ENCODE measurements around the gene GPR137C. TPM values are rescaled to one million over a fixed set of nuclear protein-coding genes. Genes with fewer than 3 reads are reported as not detected.

Gene GPR137C
- total RNA-seq, 1 experiment from 2014 or later, result 2.7 TPM

DNA sequence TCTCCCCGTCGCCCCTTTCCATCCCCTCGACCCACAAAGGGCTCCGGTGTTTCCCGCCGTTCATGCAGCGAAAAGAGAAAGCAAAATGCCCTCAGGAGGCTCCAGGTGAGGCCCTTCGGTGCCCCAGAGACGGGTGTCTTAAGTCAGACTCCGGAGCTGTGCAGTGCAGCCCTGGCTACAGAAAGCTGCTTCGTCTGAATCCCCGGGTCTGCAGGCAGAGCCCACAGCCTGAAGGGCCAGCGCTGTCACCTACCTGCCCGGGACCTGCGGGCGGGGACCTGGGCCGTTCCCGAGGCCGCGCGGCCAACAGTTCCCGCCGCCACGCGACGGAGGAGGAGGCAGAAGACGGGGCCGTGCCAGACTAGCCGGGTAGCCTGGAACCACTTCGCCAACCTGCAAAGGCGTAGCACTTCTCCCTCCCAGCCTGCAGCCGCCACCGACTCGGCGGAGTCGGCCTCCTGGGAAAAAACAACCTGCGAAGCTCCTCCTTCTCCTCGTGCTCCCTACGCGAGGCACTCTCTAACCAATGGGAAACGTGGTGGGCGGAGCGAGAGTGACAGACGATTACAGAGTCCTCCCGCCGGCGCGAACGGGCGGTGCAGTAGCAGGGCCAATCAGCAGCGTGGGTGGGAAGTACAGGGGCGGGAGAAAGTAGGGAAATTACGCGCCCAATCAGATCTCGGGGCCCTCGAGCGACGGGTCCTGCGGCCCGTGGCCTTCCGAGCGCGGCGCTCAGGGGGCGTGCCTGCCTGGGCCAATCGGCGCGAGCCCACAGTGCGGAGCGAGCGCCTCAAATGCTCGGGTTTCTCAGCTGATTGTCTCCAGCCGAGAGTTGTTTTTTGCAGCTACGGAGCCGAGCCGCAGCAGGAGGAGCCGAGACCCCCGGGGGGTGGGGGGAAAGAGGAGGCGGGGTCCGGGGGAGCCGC lies at the start of gene GPR137C, which contains the start of gene TXNDC16 (continued):
- TF ChIP-seq RELA (CRISPR knock-in tag; IDR thresholded peaks at IDR 0.05; ENCODE audit: borderline replicate concordance), result no peak
- TF ChIP-seq SMAD4 (CRISPR knock-in tag; IDR thresholded peaks at IDR 0.05), result no peak
- TF ChIP-seq IRF2 (CRISPR knock-in tag; IDR thresholded peaks at IDR 0.05; ENCODE audit: borderline replicate concordance, low read depth), result no peak
- peak; percentile 83 for TF ChIP-seq SMAD3 (CRISPR knock-in tag; IDR thresholded peaks at IDR 0.05; ENCODE audit: borderline replicate concordance)
- TF ChIP-seq JUN (CRISPR knock-in tag; IDR thresholded peaks at IDR 0.05), result no peak
- TF ChIP-seq, protein P1, sequence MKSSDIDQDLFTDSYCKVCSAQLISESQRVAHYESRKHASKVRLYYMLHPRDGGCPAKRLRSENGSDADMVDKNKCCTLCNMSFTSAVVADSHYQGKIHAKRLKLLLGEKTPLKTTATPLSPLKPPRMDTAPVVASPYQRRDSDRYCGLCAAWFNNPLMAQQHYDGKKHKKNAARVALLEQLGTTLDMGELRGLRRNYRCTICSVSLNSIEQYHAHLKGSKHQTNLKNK (CRISPR knock-in tag; IDR thresholded peaks at IDR 0.05), result no peak
- TF ChIP-seq ELF4 (CRISPR knock-in tag; IDR thresholded peaks at IDR 0.05; ENCODE audit: low read depth), result no peak
- peak; percentile 78; the same call in 1 of the 2 replicates for TF ChIP-seq ZNF232 (CRISPR knock-in tag; IDR thresholded peaks at IDR 0.05)
- TF ChIP-seq SOX15 (CRISPR knock-in tag; IDR thresholded peaks at IDR 0.05), result no peak
- no peak for TF ChIP-seq ZNF219 (CRISPR knock-in tag; IDR thresholded peaks at IDR 0.05; ENCODE audit: borderline replicate concordance)
- no peak for TF ChIP-seq TEAD1 (CRISPR knock-in tag; IDR thresholded peaks at IDR 0.05)
- no peak for TF ChIP-seq ZNF396 (CRISPR knock-in tag; IDR thresholded peaks at IDR 0.05; ENCODE audit: borderline replicate concordance)
- no peak; the same call in 1 of the 2 replicates for TF ChIP-seq ZNF263 (CRISPR knock-in tag; IDR thresholded peaks at IDR 0.05; ENCODE audit: low read depth)
- 0 out of 2 replicates have a peak, but pooled peaks have one; percentile 40 for TF ChIP-seq ZBTB21 (CRISPR knock-in tag; IDR thresholded peaks at IDR 0.05; ENCODE audit: borderline replicate concordance)
- no peak for TF ChIP-seq TP53 (CRISPR knock-in tag; IDR thresholded peaks at IDR 0.05)
- TF ChIP-seq ZNF416 (CRISPR knock-in tag; IDR thresholded peaks at IDR 0.05), result no peak
- TF ChIP-seq FOXP1 (CRISPR knock-in tag; IDR thresholded peaks at IDR 0.05; ENCODE audit: borderline replicate concordance), result peak; percentile 33
- TF ChIP-seq CREB1 (CRISPR knock-in tag; IDR thresholded peaks at IDR 0.05), result 0 out of 2 replicates have a peak, but pooled peaks have one; percentile 62
- no peak for TF ChIP-seq RORB (CRISPR knock-in tag; IDR thresholded peaks at IDR 0.05)
- TF ChIP-seq ZNF317 (CRISPR knock-in tag; IDR thresholded peaks at IDR 0.05; ENCODE audit: borderline replicate concordance, low read depth), result 0 out of 2 replicates have a peak, but pooled peaks have one; percentile 31
- TF ChIP-seq FOXJ3 (CRISPR knock-in tag; IDR thresholded peaks at IDR 0.05; ENCODE audit: borderline replicate concordance), result no peak

DNA sequence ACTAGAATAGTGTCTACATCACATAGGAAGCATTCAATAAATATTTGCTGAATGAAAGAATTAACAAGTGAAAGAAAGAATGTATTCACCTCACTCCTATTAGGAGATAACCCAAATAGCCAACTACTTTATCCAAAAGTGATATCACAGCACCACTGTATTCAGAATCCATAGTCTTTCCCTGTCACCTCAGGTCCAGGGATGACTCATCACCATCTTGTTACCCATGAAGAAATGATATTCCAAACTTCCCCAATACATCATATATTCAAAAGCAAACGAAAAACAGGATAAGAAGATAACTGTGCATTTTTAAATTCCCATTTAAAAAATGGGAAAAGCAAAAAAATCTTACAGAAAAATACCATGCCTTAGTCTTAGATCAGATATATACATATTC lies 39.4 kb upstream of the GPR137C start:
- H3K9me3 Mint-ChIP-seq, result 0 out of 2 replicates have a peak, but pooled peaks cover 1% of the 10 kb centered on the region
- TF ChIP-seq JUN (CRISPR knock-in tag; IDR thresholded peaks at IDR 0.05), result no peak
- TF ChIP-seq, protein P2, sequence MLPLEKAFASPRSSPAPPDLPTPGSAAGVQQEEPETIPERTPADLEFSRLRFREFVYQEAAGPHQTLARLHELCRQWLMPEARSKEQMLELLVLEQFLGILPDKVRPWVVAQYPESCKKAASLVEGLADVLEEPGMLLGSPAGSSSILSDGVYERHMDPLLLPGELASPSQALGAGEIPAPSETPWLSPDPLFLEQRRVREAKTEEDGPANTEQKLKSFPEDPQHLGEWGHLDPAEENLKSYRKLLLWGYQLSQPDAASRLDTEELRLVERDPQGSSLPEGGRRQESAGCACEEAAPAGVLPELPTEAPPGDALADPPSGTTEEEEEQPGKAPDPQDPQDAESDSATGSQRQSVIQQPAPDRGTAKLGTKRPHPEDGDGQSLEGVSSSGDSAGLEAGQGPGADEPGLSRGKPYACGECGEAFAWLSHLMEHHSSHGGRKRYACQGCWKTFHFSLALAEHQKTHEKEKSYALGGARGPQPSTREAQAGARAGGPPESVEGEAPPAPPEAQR (CRISPR knock-in tag; IDR thresholded peaks at IDR 0.05), result no peak
- TF ChIP-seq, protein P3, sequence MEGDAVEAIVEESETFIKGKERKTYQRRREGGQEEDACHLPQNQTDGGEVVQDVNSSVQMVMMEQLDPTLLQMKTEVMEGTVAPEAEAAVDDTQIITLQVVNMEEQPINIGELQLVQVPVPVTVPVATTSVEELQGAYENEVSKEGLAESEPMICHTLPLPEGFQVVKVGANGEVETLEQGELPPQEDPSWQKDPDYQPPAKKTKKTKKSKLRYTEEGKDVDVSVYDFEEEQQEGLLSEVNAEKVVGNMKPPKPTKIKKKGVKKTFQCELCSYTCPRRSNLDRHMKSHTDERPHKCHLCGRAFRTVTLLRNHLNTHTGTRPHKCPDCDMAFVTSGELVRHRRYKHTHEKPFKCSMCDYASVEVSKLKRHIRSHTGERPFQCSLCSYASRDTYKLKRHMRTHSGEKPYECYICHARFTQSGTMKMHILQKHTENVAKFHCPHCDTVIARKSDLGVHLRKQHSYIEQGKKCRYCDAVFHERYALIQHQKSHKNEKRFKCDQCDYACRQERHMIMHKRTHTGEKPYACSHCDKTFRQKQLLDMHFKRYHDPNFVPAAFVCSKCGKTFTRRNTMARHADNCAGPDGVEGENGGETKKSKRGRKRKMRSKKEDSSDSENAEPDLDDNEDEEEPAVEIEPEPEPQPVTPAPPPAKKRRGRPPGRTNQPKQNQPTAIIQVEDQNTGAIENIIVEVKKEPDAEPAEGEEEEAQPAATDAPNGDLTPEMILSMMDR (IDR thresholded peaks at IDR 0.05), result no peak
- TF ChIP-seq TEAD4 (CRISPR knock-in tag; IDR thresholded peaks at IDR 0.05), result no peak
- TF ChIP-seq SMAD4 (CRISPR knock-in tag; IDR thresholded peaks at IDR 0.05), result no peak
- no peak for TF ChIP-seq JAZF1 (CRISPR knock-in tag; IDR thresholded peaks at IDR 0.05)
- TF ChIP-seq, protein P4, sequence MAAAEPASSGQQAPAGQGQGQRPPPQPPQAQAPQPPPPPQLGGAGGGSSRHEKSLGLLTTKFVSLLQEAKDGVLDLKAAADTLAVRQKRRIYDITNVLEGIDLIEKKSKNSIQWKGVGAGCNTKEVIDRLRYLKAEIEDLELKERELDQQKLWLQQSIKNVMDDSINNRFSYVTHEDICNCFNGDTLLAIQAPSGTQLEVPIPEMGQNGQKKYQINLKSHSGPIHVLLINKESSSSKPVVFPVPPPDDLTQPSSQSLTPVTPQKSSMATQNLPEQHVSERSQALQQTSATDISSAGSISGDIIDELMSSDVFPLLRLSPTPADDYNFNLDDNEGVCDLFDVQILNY (CRISPR knock-in tag; IDR thresholded peaks at IDR 0.05), result no peak
- no peak for TF ChIP-seq OVOL2 (CRISPR knock-in tag; IDR thresholded peaks at IDR 0.05; ENCODE audit: borderline replicate concordance)
- H3K36me3 Mint-ChIP-seq, result peaks cover 1% of the 10 kb centered on the region
- no peak for DNase-seq (ENCODE audit: low spot score)
- H3K27me3 Mint-ChIP-seq (ENCODE audit: low read depth), result no peaks in the 10 kb centered on the region
- H3K27ac Mint-ChIP-seq, result no peak overlapping the region
- H3K4me1 Mint-ChIP-seq, result peaks cover 25% of the 10 kb centered on the region
- ChIA-PET POLR2A (no interaction called here), CTCF (no interaction called here)
- H3K4me3 Mint-ChIP-seq, result no peak overlapping the region
- no peak for ATAC-seq
